ENCODE measurements around the gene KRT79.

GRCh38 chr12:52798003-52798670 is 36.0 kb downstream of the KRT79 start:
- TF ChIP-seq POLR2A (IDR thresholded peaks at IDR 0.05), result no peak
- TF ChIP-seq CTCF (IDR thresholded peaks at IDR 0.05), result no peak

Measured in stomach (tissue), 4 donors.